ENCODE data around the gene CRY2.

GRCh38 chr11:45913514-45913913, 66.2 kb downstream of the CRY2 start:
- TF ChIP-seq SMAD3 (CRISPR knock-in tag; IDR thresholded peaks at IDR 0.05): no peak
- no peak for TF ChIP-seq MAX (IDR thresholded peaks at IDR 0.05)
- no peak for TF ChIP-seq NFE2L1 (CRISPR knock-in tag; IDR thresholded peaks at IDR 0.05; ENCODE audit: borderline replicate concordance)
- TF ChIP-seq SRSF4 (IDR thresholded peaks at IDR 0.05; ENCODE audit: low read depth, low read length, poor library complexity, severe bottlenecking): no peak
- TF ChIP-seq NFRKB (IDR thresholded peaks at IDR 0.05): no peak
- TF ChIP-seq RBAK (CRISPR knock-in tag; IDR thresholded peaks at IDR 0.05): no peak
- TF ChIP-seq ELF4 (CRISPR knock-in tag; IDR thresholded peaks at IDR 0.05; ENCODE audit: borderline replicate concordance): no peak
- TF ChIP-seq MAFF (IDR thresholded peaks at IDR 0.05; ENCODE audit: low read depth, low read length): no peak
- no peak for TF ChIP-seq CTCF (CRISPR knock-in tag; IDR thresholded peaks at IDR 0.05)
- no peak for TF ChIP-seq MED8 (CRISPR knock-in tag; IDR thresholded peaks at IDR 0.05; ENCODE audit: insufficient replicate concordance)
- no peak for TF ChIP-seq MYPOP (CRISPR knock-in tag; IDR thresholded peaks at IDR 0.05)
- TF ChIP-seq ZNF792 (CRISPR knock-in tag; IDR thresholded peaks at IDR 0.05): no peak

All from HepG2 (cell line).